H1 (cell line): Measurements from ENCODE around the gene LCNL1. TPM values are rescaled to one million over a fixed set of nuclear protein-coding genes. Genes with fewer than 3 reads are reported as not detected.

Experiments used
- RBBP5 ChIP-seq: IDR thresholded peaks from 2 replicates; pipeline ENCODE4 v1.7.1; 2012; ENCODE audit warnings: low read depth, mild to moderate bottlenecking, inconsistent platforms, low read length, moderate library complexity, borderline replicate concordance
- SIX5 ChIP-seq: IDR thresholded peaks from 2 replicates; pipeline ENCODE4 v1.6.1; 2011; ENCODE audit warnings: mild to moderate bottlenecking, low read depth, low read length
- polyA plus RNA-seq, 7 experiments: library from polyadenylated mRNA; depleted of rRNA in 3 of 7; stranded (reverse) in 5 of 7; unstranded in 2 of 7; fragments of >200 nt in 5 of 7; fragments of 200-250 nt in 2 of 7; gene quantifications; 1 replicate in 5 of 7; 2 replicates in 1 of 7; 4 replicates in 1 of 7; pipeline versions ENCODE4 v1.2.1 to v1.2.3, GENCODE V29; 2011 to 2013; ENCODE audit warnings: missing spikeins in 2 of 7, mixed read lengths in 2 of 7
- total RNA-seq: library from RNA; stranded (reverse); fragmentation: NEBNext Ultra II Directional; extraction: Animal tissue kit (Norgen Biotek cat#: 25700); gene quantifications from 2 replicates; pipeline ENCODE4 v1.2.1, GENCODE V29; 2021

LCNL1 gene
- total and polyA plus RNA-seq, 2 of the 8 experiments (the other 6 are each of a cell fraction or from before 2014, with no cell fraction given), result 0.11 TPM; not detected in 1

- TF ChIP-seq RBBP5, result no peak
- TF ChIP-seq SIX5, result no peak
These were observed 37.2 kb upstream of the LCNL1 start (continued) for GRCh38 chr9:136945333-136946227.
